GM12878 (cell line): ENCODE results near the gene GPR108. TPM values are rescaled to one million over a fixed set of nuclear protein-coding genes. Genes with fewer than 3 reads are reported as not detected.
A peak's percentile ranks its signal among the peaks of the same experiment; 100 is the strongest.

ENCODE experiments used
- ATAC-seq: fragments of 200-7000 bp; cut with Tn5 transposase; 3 replicates; pipeline ENCODE4 v1.9.1; 2020; ENCODE audit warnings: mild to moderate bottlenecking, moderate library complexity
- BruUV-seq: library from RNA; stranded (reverse); fragments of 400-500 nt; replicated peaks from 2 replicates; lab custom pipeline; 2021; lab: Mats Ljungman, UMichigan
- CTCF ChIA-PET: fragments of 300-600 bp; sonication (Branson Sonifier 250); formaldehyde crosslinking; extraction: SDS; loops from one replicate; lab custom pipeline; 2021; ENCODE audit warnings: inconsistent platforms; lab: Yijun Ruan, JAX
- POLR2A ChIA-PET: fragments of 350-600 bp; formaldehyde crosslinking; extraction: SDS; loops from one replicate; lab custom pipeline; 2021; ENCODE audit warnings: inconsistent platforms; lab: Charles Lee
- RAD21 ChIA-PET: fragments of 300-600 bp; sonication (Branson Sonifier 250); formaldehyde crosslinking; loops from one replicate; lab custom pipeline; 2023; ENCODE audit warnings: antibody characterized with exemption; ENCODE audit not compliant: unreplicated experiment; lab: Charles Lee
- SMC1A ChIA-PET: fragments of 300-600 bp; sonication (Branson Sonifier 250); formaldehyde crosslinking; loops from one replicate; lab custom pipeline; 2023; ENCODE audit not compliant: unreplicated experiment, uncharacterized antibody; lab: Charles Lee
- DNase-seq: peaks from one replicate; pipeline ENCODE4 v3.0.0-alpha.2; 2011; ENCODE audit warnings: low read depth, low spot score
- FAIRE-seq: peaks from 3 replicates; lab custom pipeline; 2011; peaks lifted over from hg19 to GRCh38; lab: Jason Lieb, UNC
- H2AFZ ChIP-seq: 2 replicates; pipeline ENCODE4 v1.6.0; 2011; ENCODE audit warnings: low read depth, low read length, control low read depth; ENCODE audit not compliant: control insufficient read depth
- H3K27ac ChIP-seq: 2 replicates; pipeline ENCODE4 v1.5.1; 2011; ENCODE audit warnings: control low read depth; ENCODE audit not compliant: control insufficient read depth, insufficient read depth
- H3K27me3 ChIP-seq, 2 experiments: replicated peaks in 1 of 2; 2 replicates each; pipeline versions ENCODE4 v1.6.0 to v1.6.1; 2011; ENCODE audit warnings: low read length in 1 of 2; ENCODE audit not compliant: control insufficient read depth in 2 of 2, insufficient read depth in 2 of 2
- H3K36me3 ChIP-seq, 2 experiments: 2 replicates each; pipeline ENCODE4 v1.5.1; 2011; ENCODE audit warnings: low read length in 1 of 2; ENCODE audit not compliant: control insufficient read depth in 2 of 2, insufficient read depth in 2 of 2
- H3K4me1 ChIP-seq: 2 replicates; pipeline ENCODE4 v1.6.1; 2011; ENCODE audit warnings: mild to moderate bottlenecking, low read length, moderate library complexity, mixed read lengths; ENCODE audit not compliant: control insufficient read depth, insufficient read depth
- H3K4me2 ChIP-seq: 2 replicates; pipeline ENCODE4 v1.6.0; 2011; ENCODE audit warnings: control low read depth; ENCODE audit not compliant: control insufficient read depth, insufficient read depth
- H3K4me3 ChIP-seq: fragments of 200-600 bp; sonication (generic); 2 replicates; pipeline ENCODE4 v1.5.1; 2016
- H3K79me2 ChIP-seq: 2 replicates; pipeline ENCODE4 v1.6.0; 2011; ENCODE audit warnings: low read length; ENCODE audit not compliant: control insufficient read depth, insufficient read depth
- H3K9ac ChIP-seq: 2 replicates; pipeline ENCODE4 v1.8.0; 2011; ENCODE audit warnings: low read length, control low read depth, mixed read lengths; ENCODE audit not compliant: control insufficient read depth, insufficient read depth
- H3K9me3 ChIP-seq: replicated peaks from 3 replicates; pipeline ENCODE4 v1.5.1; 2011; ENCODE audit warnings: mild to moderate bottlenecking, low read length; ENCODE audit not compliant: control insufficient read depth, insufficient read depth
- H4K20me1 ChIP-seq: 2 replicates; pipeline ENCODE4 v1.6.0; 2011; ENCODE audit not compliant: control insufficient read depth, insufficient read depth
- HDGF ChIP-seq: fragments of 450-650 bp; IDR thresholded peaks from 2 replicates; pipeline ENCODE4 v1.6.1; 2016; ENCODE audit warnings: antibody characterized with exemption
- NR2F1 ChIP-seq: fragments of 450-650 bp; conservative IDR thresholded peaks from 2 replicates; pipeline ENCODE4 v1.6.1; 2017; ENCODE audit warnings: mild to moderate bottlenecking
- STAT3 ChIP-seq: IDR thresholded peaks from 2 replicates; pipeline ENCODE4 v1.6.1; 2011; ENCODE audit warnings: low read depth, low read length, improper control_type of control experiment
- TARDBP ChIP-seq: IDR thresholded peaks from 2 replicates; pipeline ENCODE4 v1.6.1; 2016; ENCODE audit warnings: borderline replicate concordance
- WGBS: methylation state at CpG from one replicate; pipeline ENCODE4 v1.1.6; 2016; ENCODE audit warnings: low lambda C conversion rate; ENCODE audit not compliant: insufficient replicate concordance, insufficient coverage; ENCODE audit errors: missing lambda C conversion rate; 5-methylcytosine and 5-hydroxymethylcytosine counted together
- in situ Hi-C: fragments of 300-500 bp; cut with MboI; formaldehyde crosslinking; loops from 9 replicates; pipeline ENCODE4 v1.14.3; 2018; ENCODE audit warnings: mixed read lengths
- intact Hi-C: fragments of 100-400 bp; cut with micrococcal nuclease; formaldehyde crosslinking; loops from one replicate; pipeline ENCODE4 v1.14.2; 2022; ENCODE audit not compliant: unreplicated experiment
- polyA plus RNA-seq, 11 experiments: library from polyadenylated mRNA; depleted of rRNA in 4 of 11; unstranded in 6 of 11; stranded (reverse) in 5 of 11; fragments of >200 nt; fragmentation: Nextera tagmentation in 4 of 11; fragmentation: Illumina TruSeq in 1 of 11; extraction: Ambion mirVana in 4 of 11; extraction: Trizol in 1 of 11; gene quantifications; 1 replicate in 1 of 11; 2 replicates in 10 of 11; pipeline versions ENCODE4 v1.2.1 to v1.2.3, GENCODE V29; 2011 to 2016; ENCODE audit warnings: inconsistent platforms in 2 of 11, missing spikeins in 2 of 11, low read depth in 1 of 11
- total RNA-seq, 4 experiments: library from RNA; depleted of rRNA in 3 of 4; stranded (reverse); fragments of >200 nt in 3 of 4; fragmentation: Illumina TruSeq in 1 of 4; extraction: Trizol in 1 of 4; gene quantifications; 2 replicates each; pipeline versions ENCODE4 v1.2.1 to v1.2.3, GENCODE V29; 2013 to 2021
- TF ChIP-seq, protein P1 (sequence below): fragments of 450-650 bp; conservative IDR thresholded peaks from 2 replicates; pipeline ENCODE4 v1.6.1; 2017; ENCODE audit warnings: mild to moderate bottlenecking, moderate library complexity
- TF ChIP-seq, protein P2 (sequence below): IDR thresholded peaks from 2 replicates; pipeline ENCODE4 v1.6.1; 2012; ENCODE audit warnings: low read length, inconsistent platforms
- TF ChIP-seq, protein P3 (sequence below): fragments of 450-650 bp; IDR thresholded peaks from 2 replicates; pipeline ENCODE4 v1.6.1; 2017; ENCODE audit warnings: mild to moderate bottlenecking, moderate library complexity

GPR108 gene
- total and polyA plus RNA-seq, 10 of the 15 experiments (the other 5 are each of a cell fraction or from before 2014, with no cell fraction given): 4.4 to 87.2 (median 57.1) TPM

- CTCF ChIA-PET: no interaction called here
- Histone ChIP-seq H3K79me2 (no peaks in the 10 kb centered on the region), H3K36me3 (no peaks in the 10 kb centered on the region), H3K9me3 (no peaks in the 10 kb centered on the region), H3K9ac (no peak overlapping the region), H2AFZ (no peak overlapping the region), H3K27ac (no peak overlapping the region), H3K27me3 (no peaks in the 10 kb centered on the region; a peak in 2 of 4 replicates), H4K20me1 (no peaks in the 10 kb centered on the region), H3K4me3 (no peak overlapping the region), H3K4me1 (no peaks in the 10 kb centered on the region), H3K4me2 (no peak overlapping the region)
- no TSS peak for BruUV-seq
- POLR2A ChIA-PET: interaction anchor here (0.5 kb wide), 1 partner anchor 29 kb away, joined by 5 read pairs; no protein-coding TSS in a partner anchor
- no peak for FAIRE-seq
- 0 out of 3 replicates have a peak, but pooled peaks have one; percentile 21 for ATAC-seq
- SMC1A ChIA-PET: no interaction called here
- no peak for DNase-seq
- whole genome bisulfite sequencing: 52% methylated on average over 16 of the region's 16 CpGs
- intact Hi-C loops: no loop called here
- RAD21 ChIA-PET: no interaction called here
- TF ChIP-seq TARDBP: no peak
- TF ChIP-seq, protein P1, sequence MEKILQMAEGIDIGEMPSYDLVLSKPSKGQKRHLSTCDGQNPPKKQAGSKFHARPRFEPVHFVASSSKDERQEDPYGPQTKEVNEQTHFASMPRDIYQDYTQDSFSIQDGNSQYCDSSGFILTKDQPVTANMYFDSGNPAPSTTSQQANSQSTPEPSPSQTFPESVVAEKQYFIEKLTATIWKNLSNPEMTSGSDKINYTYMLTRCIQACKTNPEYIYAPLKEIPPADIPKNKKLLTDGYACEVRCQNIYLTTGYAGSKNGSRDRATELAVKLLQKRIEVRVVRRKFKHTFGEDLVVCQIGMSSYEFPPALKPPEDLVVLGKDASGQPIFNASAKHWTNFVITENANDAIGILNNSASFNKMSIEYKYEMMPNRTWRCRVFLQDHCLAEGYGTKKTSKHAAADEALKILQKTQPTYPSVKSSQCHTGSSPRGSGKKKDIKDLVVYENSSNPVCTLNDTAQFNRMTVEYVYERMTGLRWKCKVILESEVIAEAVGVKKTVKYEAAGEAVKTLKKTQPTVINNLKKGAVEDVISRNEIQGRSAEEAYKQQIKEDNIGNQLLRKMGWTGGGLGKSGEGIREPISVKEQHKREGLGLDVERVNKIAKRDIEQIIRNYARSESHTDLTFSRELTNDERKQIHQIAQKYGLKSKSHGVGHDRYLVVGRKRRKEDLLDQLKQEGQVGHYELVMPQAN: no peak
- TF ChIP-seq NR2F1: 0 out of 2 replicates have a peak, but pooled peaks have one; percentile 25
- in situ Hi-C loops: no loop called here
Measured at GRCh38 chr19:6712231-6712630, 25.1 kb downstream of the GPR108 start.

- DNase-seq (no peak), FAIRE-seq (no peak), ATAC-seq (peak; percentile 33; the same call in 2 of the 3 replicates)
- SMC1A ChIA-PET: no interaction called here
- RAD21 ChIA-PET: no interaction called here
- no peak for TF ChIP-seq NR2F1
- no peak for TF ChIP-seq STAT3
- TF ChIP-seq, protein P2, sequence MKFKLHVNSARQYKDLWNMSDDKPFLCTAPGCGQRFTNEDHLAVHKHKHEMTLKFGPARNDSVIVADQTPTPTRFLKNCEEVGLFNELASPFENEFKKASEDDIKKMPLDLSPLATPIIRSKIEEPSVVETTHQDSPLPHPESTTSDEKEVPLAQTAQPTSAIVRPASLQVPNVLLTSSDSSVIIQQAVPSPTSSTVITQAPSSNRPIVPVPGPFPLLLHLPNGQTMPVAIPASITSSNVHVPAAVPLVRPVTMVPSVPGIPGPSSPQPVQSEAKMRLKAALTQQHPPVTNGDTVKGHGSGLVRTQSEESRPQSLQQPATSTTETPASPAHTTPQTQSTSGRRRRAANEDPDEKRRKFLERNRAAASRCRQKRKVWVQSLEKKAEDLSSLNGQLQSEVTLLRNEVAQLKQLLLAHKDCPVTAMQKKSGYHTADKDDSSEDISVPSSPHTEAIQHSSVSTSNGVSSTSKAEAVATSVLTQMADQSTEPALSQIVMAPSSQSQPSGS: no peak
- TF ChIP-seq, protein P3, sequence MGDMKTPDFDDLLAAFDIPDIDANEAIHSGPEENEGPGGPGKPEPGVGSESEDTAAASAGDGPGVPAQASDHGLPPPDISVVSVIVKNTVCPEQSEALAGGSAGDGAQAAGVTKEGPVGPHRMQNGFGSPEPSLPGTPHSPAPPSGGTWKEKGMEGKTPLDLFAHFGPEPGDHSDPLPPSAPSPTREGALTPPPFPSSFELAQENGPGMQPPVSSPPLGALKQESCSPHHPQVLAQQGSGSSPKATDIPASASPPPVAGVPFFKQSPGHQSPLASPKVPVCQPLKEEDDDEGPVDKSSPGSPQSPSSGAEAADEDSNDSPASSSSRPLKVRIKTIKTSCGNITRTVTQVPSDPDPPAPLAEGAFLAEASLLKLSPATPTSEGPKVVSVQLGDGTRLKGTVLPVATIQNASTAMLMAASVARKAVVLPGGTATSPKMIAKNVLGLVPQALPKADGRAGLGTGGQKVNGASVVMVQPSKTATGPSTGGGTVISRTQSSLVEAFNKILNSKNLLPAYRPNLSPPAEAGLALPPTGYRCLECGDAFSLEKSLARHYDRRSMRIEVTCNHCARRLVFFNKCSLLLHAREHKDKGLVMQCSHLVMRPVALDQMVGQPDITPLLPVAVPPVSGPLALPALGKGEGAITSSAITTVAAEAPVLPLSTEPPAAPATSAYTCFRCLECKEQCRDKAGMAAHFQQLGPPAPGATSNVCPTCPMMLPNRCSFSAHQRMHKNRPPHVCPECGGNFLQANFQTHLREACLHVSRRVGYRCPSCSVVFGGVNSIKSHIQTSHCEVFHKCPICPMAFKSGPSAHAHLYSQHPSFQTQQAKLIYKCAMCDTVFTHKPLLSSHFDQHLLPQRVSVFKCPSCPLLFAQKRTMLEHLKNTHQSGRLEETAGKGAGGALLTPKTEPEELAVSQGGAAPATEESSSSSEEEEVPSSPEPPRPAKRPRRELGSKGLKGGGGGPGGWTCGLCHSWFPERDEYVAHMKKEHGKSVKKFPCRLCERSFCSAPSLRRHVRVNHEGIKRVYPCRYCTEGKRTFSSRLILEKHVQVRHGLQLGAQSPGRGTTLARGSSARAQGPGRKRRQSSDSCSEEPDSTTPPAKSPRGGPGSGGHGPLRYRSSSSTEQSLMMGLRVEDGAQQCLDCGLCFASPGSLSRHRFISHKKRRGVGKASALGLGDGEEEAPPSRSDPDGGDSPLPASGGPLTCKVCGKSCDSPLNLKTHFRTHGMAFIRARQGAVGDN: no peak
- TF ChIP-seq HDGF: no peak
- no peak overlapping the region for H3K4me2 ChIP-seq
- H3K4me3 ChIP-seq: no peak overlapping the region
- H3K36me3 ChIP-seq: no peaks in the 10 kb centered on the region
- POLR2A ChIA-PET: no interaction called here
- no peaks in the 10 kb centered on the region for H4K20me1 ChIP-seq
- intact Hi-C loops (no loop called here), in situ Hi-C loops (no loop called here)
- no peaks in the 10 kb centered on the region for H3K79me2 ChIP-seq
- H2AFZ ChIP-seq: no peak overlapping the region
- H3K9ac ChIP-seq: no peak overlapping the region
- 64% methylated on average over 10 of the region's 10 CpGs for WGBS
- H3K27ac ChIP-seq: no peak overlapping the region
- H3K27me3 ChIP-seq: no peaks in the 10 kb centered on the region; a peak in 2 of 4 replicates
- no peaks in the 10 kb centered on the region for H3K4me1 ChIP-seq
- no peaks in the 10 kb centered on the region for H3K9me3 ChIP-seq
- BruUV-seq: no TSS peak
- CTCF ChIA-PET: no interaction called here
Measured at GRCh38 chr19:6711605-6712004, 25.8 kb downstream of the GPR108 start.
